Panc1 (cell line): ENCODE results near the gene SLC8A1. TPM values are rescaled to one million over a fixed set of nuclear protein-coding genes. Genes with fewer than 3 reads are reported as not detected.

Experiments used
- ATAC-seq: fragments of 200-7000 bp; cut with Tn5 transposase; 2 replicates; pipeline ENCODE4 v1.9.1; 2020; ENCODE audit warnings: mild to moderate bottlenecking, moderate library complexity
- BruUV-seq: library from RNA; stranded (reverse); fragments of 400-500 nt; replicated peaks from 2 replicates; lab custom pipeline; 2021; lab: Mats Ljungman, UMichigan
- CTCF ChIA-PET: fragments of 300-600 bp; sonication (Branson Sonifier 250); formaldehyde crosslinking; loops from one replicate; lab custom pipeline; 2022; ENCODE audit warnings: antibody characterized with exemption; lab: Charles Lee
- POLR2A ChIA-PET: fragments of 300-600 bp; sonication (Branson Sonifier 250); formaldehyde crosslinking; loops from one replicate; lab custom pipeline; 2022; ENCODE audit warnings: antibody characterized with exemption; lab: Charles Lee
- DNase-seq: peaks from one replicate; pipeline ENCODE4 v3.0.0-alpha.2; 2010; ENCODE audit warnings: low read depth, low spot score
- H3K27ac ChIP-seq: 2 replicates; pipeline ENCODE4 v1.5.1; 2011; ENCODE audit warnings: mild to moderate bottlenecking, low read length, inconsistent platforms
- H3K27me3 ChIP-seq: fragments of 200-500 bp; sonication (Bioruptor generic); 2 replicates; pipeline ENCODE4 v1.6.0; 2014; ENCODE audit warnings: low read length, inconsistent platforms; ENCODE audit not compliant: control insufficient read depth, insufficient read depth
- H3K36me3 ChIP-seq: fragments of 200-500 bp; sonication (Bioruptor generic); 2 replicates; pipeline ENCODE4 v1.5.1; 2014; ENCODE audit warnings: inconsistent platforms, mild to moderate bottlenecking, low read length, moderate library complexity; ENCODE audit not compliant: control insufficient read depth, insufficient read depth
- H3K4me1 ChIP-seq: 2 replicates; pipeline ENCODE4 v1.5.1; 2011; ENCODE audit warnings: inconsistent platforms, mild to moderate bottlenecking, low read length, moderate library complexity; ENCODE audit not compliant: control insufficient read depth, insufficient read depth
- H3K4me3 ChIP-seq, 2 experiments: 2 replicates each; pipeline ENCODE4 v1.5.1; 2011 to 2012; ENCODE audit warnings: low read depth in 2 of 2, low read length in 2 of 2, mild to moderate bottlenecking in 2 of 2, inconsistent platforms in 1 of 2, moderate library complexity in 1 of 2
- H3K9me3 ChIP-seq: fragments of 200-500 bp; sonication (Bioruptor generic); 2 replicates; pipeline ENCODE4 v1.5.1; 2014; ENCODE audit warnings: low read depth, mild to moderate bottlenecking, inconsistent platforms, low read length, moderate library complexity; ENCODE audit not compliant: control insufficient read depth, insufficient read depth
- POLR2AphosphoS5 ChIP-seq: IDR thresholded peaks from 2 replicates; pipeline ENCODE4 v1.6.1; 2012; ENCODE audit warnings: mild to moderate bottlenecking, low read depth, low read length, moderate library complexity
- SIN3A ChIP-seq: IDR thresholded peaks from 2 replicates; pipeline ENCODE4 v1.6.1; 2012; ENCODE audit warnings: low read depth, mild to moderate bottlenecking, low read length, moderate library complexity, borderline replicate concordance; ENCODE audit not compliant: insufficient read depth
- TCF7L2 ChIP-seq: IDR thresholded peaks from 2 replicates; pipeline ENCODE4 v1.6.1; 2011; ENCODE audit warnings: mild to moderate bottlenecking, low read depth, low read length, inconsistent platforms
- in situ Hi-C: cut with HindIII; loops from 2 replicates; pipeline ENCODE4 v1.10.0; 2016; ENCODE audit warnings: low sequenced_read_pairs, low pct_unique_long_range_greater_than_20kb
- intact Hi-C: fragments of 100-400 bp; cut with micrococcal nuclease; formaldehyde crosslinking; loops from one replicate; pipeline ENCODE4 v1.10.0; 2022; ENCODE audit not compliant: unreplicated experiment
- total RNA-seq: library from RNA; stranded (reverse); gene quantifications from one replicate; pipeline ENCODE4 v1.2.1, GENCODE V29; 2021; ENCODE audit not compliant: unreplicated experiment
- TF ChIP-seq, protein P1 (sequence below): fragments of 450-650 bp; IDR thresholded peaks from 2 replicates; pipeline ENCODE4 v1.5.1; 2017; ENCODE audit warnings: mild to moderate bottlenecking
- TF ChIP-seq, protein P2 (sequence below), 2 experiments: IDR thresholded peaks; 2 replicates each; pipeline ENCODE4 v1.6.1; 2011 to 2012; ENCODE audit warnings: low read depth in 2 of 2, control low read depth in 1 of 2, low read length in 1 of 2, mild to moderate bottlenecking in 1 of 2, moderate library complexity in 1 of 2; ENCODE audit not compliant: insufficient read depth in 1 of 2

Gene SLC8A1
- total RNA-seq, 1 experiment from 2014 or later, result 0.59 TPM

DNA sequence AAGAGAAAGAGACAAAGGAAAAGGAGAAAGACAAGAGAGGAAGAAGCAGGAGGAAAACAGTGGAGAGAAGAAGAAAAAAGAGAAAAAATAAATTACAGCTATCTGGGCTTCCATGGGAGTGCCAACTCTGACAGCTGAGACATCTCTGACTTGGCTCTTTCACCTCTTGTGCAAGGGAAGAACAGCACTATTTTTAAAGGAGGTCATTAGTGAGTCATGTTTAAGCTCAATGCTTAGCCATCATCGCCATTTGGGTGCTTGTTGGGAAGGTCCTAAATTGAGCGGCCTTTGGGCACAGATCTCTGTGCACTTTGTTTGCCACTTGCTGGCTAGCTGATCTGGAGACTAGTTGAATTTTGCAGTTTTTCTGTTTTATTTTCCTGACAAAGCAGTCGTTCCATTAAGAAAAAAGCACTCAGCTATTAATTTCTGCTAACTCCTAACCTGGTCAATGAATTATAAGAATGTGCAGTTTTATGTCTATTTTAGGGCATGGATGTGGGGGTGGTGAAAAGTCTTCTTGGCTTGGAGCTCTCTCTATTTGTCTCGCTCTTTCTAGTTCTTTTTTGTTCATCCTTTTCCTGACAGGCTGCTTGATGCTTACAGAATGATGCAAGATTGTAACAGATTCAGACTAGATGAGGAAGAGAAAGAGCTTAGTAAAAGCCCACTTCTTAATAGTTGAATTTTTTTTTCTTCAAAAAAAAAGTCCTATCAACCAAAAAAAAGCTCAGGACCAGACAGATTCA, 231.5 kb downstream of the SLC8A1 start:
- ChIA-PET CTCF (interaction anchor here (0.7 kb wide), 1 partner anchor 54 kb away, joined by 3 read pairs; no protein-coding TSS in a partner anchor), POLR2A (no interaction called here)
- no TSS peak for BruUV-seq
- H3K27ac ChIP-seq, result no peak overlapping the region
- in situ Hi-C loops (no loop called here), intact Hi-C loops (no loop called here)
- ATAC-seq, result no peak
- H3K9me3 ChIP-seq, result no peaks in the 10 kb centered on the region
- H3K27me3 ChIP-seq, result no peaks in the 10 kb centered on the region
- no peak for TF ChIP-seq TCF7L2
- TF ChIP-seq POLR2AphosphoS5, result no peak
- TF ChIP-seq, protein P1, sequence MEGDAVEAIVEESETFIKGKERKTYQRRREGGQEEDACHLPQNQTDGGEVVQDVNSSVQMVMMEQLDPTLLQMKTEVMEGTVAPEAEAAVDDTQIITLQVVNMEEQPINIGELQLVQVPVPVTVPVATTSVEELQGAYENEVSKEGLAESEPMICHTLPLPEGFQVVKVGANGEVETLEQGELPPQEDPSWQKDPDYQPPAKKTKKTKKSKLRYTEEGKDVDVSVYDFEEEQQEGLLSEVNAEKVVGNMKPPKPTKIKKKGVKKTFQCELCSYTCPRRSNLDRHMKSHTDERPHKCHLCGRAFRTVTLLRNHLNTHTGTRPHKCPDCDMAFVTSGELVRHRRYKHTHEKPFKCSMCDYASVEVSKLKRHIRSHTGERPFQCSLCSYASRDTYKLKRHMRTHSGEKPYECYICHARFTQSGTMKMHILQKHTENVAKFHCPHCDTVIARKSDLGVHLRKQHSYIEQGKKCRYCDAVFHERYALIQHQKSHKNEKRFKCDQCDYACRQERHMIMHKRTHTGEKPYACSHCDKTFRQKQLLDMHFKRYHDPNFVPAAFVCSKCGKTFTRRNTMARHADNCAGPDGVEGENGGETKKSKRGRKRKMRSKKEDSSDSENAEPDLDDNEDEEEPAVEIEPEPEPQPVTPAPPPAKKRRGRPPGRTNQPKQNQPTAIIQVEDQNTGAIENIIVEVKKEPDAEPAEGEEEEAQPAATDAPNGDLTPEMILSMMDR, result no peak
- no peak for TF ChIP-seq SIN3A
- TF ChIP-seq, protein P2, sequence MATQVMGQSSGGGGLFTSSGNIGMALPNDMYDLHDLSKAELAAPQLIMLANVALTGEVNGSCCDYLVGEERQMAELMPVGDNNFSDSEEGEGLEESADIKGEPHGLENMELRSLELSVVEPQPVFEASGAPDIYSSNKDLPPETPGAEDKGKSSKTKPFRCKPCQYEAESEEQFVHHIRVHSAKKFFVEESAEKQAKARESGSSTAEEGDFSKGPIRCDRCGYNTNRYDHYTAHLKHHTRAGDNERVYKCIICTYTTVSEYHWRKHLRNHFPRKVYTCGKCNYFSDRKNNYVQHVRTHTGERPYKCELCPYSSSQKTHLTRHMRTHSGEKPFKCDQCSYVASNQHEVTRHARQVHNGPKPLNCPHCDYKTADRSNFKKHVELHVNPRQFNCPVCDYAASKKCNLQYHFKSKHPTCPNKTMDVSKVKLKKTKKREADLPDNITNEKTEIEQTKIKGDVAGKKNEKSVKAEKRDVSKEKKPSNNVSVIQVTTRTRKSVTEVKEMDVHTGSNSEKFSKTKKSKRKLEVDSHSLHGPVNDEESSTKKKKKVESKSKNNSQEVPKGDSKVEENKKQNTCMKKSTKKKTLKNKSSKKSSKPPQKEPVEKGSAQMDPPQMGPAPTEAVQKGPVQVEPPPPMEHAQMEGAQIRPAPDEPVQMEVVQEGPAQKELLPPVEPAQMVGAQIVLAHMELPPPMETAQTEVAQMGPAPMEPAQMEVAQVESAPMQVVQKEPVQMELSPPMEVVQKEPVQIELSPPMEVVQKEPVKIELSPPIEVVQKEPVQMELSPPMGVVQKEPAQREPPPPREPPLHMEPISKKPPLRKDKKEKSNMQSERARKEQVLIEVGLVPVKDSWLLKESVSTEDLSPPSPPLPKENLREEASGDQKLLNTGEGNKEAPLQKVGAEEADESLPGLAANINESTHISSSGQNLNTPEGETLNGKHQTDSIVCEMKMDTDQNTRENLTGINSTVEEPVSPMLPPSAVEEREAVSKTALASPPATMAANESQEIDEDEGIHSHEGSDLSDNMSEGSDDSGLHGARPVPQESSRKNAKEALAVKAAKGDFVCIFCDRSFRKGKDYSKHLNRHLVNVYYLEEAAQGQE (IDR thresholded peaks at IDR 0.05; ENCODE audit: insufficient read depth in 1 of 2, low read depth in 2 of 2, low read length in 1 of 2), result no peak
- no peak overlapping the region for H3K4me3 ChIP-seq
- DNase-seq, result no peak
- no peaks in the 10 kb centered on the region for H3K36me3 ChIP-seq
- no peaks in the 10 kb centered on the region for H3K4me1 ChIP-seq

DNA sequence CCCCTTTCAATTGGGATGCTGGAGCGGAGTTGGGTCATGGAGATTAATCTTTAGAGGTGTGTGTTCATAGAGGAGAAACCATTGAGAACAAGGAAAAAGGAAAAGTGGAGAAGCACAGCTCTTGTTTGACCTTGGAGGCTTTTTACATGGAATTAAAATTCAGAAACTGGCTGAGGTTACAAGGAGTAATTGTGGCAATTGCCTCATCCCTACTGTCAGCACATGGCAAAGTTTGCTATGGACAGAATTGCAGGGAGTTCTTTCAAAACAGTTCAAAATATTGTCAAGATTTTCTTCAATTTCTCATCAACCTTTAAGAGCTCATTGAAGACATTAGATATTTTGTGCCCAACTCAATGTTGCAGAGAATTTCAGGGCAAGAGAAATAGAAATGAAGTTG, 232.7 kb downstream of the SLC8A1 start:
- intact Hi-C loops (no loop called here), in situ Hi-C loops (no loop called here)
- Histone ChIP-seq H3K9me3 (no peaks in the 10 kb centered on the region), H3K27ac (no peak overlapping the region), H3K27me3 (no peaks in the 10 kb centered on the region), H3K4me1 (no peaks in the 10 kb centered on the region), H3K36me3 (no peaks in the 10 kb centered on the region), H3K4me3 (no peak overlapping the region)
- no TSS peak for BruUV-seq
- no peak for DNase-seq
- no peak for ATAC-seq
- ChIA-PET POLR2A (no interaction called here), CTCF (no interaction called here)
- TF ChIP-seq, protein P1, result no peak
- TF ChIP-seq, protein P2 (IDR thresholded peaks at IDR 0.05; ENCODE audit: insufficient read depth in 1 of 2, low read depth in 2 of 2, low read length in 1 of 2), result no peak
- no peak for TF ChIP-seq SIN3A
- no peak for TF ChIP-seq TCF7L2
- no peak for TF ChIP-seq POLR2AphosphoS5
